CD4-positive, alpha-beta T cell treated with Interleukin-2 at 100 ng/mL for 4 hours (primary cell): ENCODE results near the gene PHYKPL.

Experiments
- DNase-seq: peaks from one replicate; pipeline ENCODE4 v3.0.0-alpha.2; 2020; ENCODE audit warnings: low spot score

The PHYKPL gene

DNA sequence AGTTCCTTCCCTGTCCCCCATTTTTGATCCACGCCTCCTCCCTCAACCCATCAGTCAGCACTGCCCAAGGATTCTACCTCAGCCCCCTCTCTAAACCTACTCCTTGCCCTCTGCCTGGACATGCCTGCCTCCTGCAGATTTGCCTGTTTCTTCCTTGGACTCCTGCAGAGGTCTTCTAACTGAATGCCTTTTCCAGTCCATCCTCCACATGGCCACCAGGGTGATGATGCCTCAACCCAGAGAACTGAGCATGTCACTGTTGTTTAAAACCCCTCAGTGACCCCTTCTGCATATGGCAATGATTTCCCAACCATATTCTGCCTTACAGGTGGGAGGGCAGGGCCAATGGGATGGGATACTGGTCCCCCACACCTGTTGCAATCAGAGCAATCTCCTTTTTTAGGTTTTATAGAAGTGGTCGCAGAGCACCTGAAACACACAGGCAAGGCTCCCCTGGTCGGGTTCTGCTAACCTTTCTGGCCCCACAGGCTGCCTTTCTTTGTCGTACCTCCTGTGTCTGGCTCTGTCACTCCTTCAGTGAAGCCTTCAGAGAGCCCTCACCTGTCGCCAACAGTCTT is 9.3 kb downstream of the PHYKPL start:
- no peak for DNase-seq

DNA sequence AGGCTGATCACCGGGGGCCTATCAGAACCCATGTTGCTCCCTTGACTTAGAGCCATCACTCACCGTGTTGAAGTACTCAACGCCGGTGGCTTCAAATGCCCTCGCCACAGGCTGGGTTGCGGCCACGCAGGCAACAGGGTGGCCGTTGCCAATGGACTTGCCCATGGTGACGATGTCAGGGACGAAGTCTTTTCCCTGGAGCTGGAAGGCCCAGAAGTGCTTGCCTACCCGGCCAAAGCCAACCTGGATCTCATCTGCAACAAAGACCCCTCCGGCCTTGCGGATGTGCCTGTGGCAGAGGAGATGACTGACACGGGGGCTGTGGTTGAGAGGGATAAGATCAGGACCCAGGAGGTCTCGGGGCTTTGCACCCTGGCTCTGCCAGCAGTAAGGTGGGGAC is 10.3 kb downstream of the PHYKPL start:
- no peak for DNase-seq

- no peak for DNase-seq
Observed at GRCh38 chr5:178221853-178222252, 10.7 kb downstream of the PHYKPL start.

GRCh38 chr5:178221282-178221681 is 11.3 kb downstream of the PHYKPL start:
- DNase-seq: no peak

DNA sequence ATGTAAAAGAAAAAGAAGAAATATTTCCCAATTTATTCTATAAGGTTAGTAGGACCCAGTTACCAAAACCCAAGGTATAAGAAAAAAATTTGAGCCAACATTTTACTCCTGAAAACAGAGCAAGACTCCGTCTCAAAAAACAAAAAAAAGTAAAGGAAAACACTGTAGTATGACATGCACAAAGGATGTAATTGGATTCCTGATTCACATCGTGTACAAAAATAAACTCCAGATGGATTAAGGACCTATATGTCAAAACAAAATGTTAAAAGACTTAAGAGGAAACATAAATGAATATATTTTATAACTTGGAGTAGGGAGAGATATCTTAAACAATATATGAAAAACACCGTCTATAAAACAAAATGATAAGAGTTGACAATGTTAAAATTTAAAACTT is 13.8 kb downstream of the PHYKPL start:
- DNase-seq: no peak

DNA sequence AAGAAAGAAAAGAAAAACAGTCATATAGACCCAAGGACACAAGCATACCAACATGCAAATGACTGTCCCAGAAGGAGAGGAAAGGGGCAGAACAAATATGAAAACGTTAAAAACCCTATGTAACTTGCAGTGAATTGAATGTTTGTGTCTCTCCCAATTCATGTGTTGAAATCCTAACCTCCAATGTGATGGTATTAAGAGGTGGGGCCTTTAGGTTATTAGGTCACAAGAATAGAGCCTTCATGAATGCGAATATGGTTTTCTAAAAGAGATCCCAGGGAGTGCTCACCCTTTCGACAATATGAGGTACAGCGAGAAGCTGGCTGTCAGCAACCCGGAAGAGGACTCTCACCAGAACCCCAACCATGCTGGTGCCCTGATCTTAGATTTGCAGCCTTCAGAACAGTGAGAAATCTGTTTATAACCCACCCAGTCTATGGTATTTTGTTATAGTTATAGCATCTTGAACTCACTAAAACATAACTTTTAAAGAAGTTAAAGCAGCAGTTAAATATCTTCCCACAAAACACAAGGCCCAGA is 14.3 kb downstream of the PHYKPL start:
- no peak for DNase-seq

- no peak for DNase-seq
Observed at GRCh38 chr5:178216779-178217178, 15.8 kb downstream of the PHYKPL start.

- no peak for DNase-seq
Observed at GRCh38 chr5:178216088-178216534, 16.5 kb downstream of the PHYKPL start.

GRCh38 chr5:178215280-178216002 is 17.2 kb downstream of the PHYKPL start:
- DNase-seq: no peak

DNA sequence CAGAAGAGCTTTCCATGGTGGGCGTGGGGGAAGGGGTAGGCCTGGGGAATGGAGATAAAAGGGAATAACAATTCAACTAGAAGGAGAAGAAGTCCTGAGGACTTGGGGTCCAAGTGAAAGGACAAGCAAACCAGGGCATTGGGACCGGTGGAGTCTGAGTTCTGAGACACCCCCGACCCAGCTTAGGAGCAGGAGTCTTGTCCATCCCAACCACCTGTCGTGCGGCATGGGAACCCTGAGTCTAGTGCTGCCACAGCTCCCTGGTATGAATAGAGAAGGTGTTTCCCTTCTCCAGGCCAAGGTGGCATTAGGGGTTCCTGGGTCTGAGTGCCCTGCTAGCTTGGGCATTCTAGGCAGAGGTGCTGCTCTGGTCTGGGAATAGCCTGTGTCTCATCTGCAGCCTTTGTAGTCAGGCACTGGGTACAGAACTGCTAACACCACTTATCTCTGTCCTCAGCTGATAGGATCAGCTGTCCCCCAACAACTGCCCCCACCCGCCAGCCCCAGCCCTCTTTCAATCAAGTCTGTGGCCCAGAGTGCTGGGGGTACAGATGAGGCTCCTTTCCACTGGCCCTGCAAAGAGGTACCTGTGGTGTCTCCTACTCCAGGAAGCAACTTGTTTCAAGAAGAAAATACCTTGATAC is 18.3 kb downstream of the PHYKPL start:
- DNase-seq: no peak

GRCh38 chr5:178213748-178214151 is 18.9 kb downstream of the PHYKPL start:
- DNase-seq: no peak

DNA sequence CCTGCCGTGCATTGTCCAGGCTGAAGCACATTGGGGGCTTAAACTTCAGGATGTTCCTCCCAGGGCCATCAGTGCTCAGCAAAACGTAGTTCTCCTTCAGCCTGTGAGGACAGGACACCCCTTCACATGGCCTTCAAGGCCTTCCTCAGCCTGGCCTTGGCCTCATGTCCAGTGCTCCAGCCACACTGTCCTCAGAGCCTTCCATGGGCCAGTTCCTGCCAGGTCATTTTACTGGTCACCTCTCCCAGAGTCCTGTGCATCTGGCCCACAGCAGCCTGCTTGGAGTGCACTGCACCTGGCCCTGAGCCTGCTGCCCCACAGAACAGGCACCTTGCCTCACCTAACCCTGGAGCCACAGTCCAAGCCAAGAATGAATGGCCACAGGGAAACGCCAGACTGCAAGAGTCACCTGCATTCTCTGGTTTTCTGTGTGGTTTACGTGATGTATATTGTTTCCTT is 19.6 kb downstream of the PHYKPL start:
- no peak for DNase-seq

DNA sequence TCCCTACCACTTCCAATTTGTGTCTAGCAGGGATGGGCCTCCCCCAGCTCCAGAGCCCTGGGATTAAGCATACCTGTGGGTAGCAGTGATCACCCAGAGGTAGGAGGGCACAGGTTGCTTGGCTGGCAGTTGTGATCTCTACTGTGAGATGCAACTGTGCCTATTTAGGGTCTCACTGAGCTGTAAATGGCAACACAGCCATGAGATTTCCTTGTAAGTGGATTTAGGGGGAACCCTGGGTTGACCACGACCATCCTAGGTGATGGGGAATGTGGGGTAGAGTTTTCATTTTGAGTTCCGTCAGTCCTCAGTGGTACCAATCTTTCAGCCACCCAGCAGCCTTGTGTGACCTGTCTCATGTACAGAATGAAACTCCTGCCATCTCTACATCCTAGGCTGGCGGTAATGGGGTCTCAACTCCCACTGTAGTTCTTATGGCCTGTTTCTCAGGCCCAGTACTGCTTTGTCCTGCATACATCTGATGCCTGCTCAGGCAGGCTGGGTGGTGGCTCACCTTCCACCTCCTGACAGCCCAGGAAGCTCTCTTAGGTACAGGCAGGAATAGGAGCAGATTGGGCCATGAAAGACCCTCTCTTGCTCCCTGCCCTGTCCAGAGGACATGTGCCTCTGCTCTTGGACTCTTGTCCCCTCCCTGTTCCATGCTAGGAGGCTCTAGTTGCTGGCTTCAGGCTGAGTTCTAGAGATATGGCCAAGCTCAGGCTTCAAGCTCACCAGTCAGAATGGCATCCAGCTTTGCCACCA is 20.2 kb downstream of the PHYKPL start:
- DNase-seq: no peak

DNA sequence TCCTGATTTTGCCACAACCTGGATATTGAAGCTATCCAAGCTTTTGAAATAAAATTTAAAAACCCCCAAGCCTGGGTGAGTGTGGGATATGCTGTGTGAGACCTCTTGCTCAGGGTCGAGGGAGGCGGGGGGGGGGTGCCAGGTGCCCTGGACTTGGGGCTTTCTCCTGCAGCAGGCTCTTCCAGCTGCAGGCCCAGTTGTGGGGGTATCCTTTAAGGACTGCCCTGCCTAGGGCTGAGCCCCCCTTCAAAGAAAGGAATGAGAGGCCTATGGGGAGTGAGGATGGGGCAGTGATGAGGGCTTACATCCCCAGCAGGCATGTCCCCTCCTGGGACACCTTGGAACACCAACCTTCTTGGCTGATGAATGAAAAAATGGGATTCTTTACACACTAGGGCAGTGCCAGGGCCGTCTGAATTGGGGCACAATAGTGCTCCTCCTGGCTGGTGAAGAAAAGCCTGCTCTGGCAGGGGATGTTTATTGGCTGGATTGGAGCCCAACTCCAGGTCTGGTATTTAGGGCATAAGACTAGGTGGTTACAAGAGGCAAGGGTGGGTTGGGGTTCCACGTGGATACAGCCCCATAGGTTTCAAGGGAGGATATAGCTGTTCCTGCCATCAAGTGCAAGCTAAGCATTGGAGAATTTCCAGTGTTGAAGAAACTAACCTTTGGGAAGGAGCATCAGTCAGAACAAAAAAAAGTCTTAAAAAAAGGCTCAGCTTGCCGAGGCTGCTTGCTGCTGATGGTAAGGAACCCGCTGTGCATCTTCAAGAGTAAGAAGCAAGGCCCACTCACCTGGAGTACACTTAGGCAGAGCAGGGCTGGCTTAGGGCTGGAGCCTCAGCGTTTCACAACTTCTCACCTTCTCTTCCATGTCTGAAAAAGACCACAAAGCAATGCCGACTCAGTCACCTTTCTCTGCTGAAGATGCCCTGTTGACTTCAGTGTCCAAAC is 21.2 kb downstream of the PHYKPL start:
- no peak for DNase-seq

DNA sequence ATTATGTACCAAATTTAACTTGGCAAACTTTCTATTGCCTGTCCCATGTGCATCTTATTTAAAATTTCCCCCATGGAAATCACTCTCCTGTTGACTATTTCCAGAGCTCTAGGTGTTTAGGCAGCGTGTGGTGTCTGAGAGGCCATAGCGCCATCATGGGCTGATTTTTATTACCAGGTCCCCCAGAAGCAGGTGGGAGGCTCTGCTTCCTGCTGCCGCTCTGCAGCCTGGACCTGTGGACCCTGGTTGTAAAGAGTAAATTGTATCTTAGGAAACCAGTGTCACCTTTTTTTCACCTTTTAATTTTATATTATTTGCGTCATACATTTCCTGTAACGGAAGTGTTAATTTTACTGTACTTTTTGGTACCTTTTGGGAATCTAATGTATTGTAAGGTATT is 21.9 kb downstream of the PHYKPL start:
- DNase-seq: no peak

- no peak for DNase-seq
Observed at GRCh38 chr5:178210073-178210535, 22.5 kb downstream of the PHYKPL start.

- no peak for DNase-seq
Observed at GRCh38 chr5:178209334-178210072, 23.1 kb downstream of the PHYKPL start.

GRCh38 chr5:178208540-178209227 is 23.9 kb downstream of the PHYKPL start:
- no peak for DNase-seq

GRCh38 chr5:178207917-178208280 is 24.7 kb downstream of the PHYKPL start:
- no peak for DNase-seq
